WTC11 (cell line): ENCODE results near the gene P3H3. TPM values are rescaled to one million over a fixed set of nuclear protein-coding genes. Genes with fewer than 3 reads are reported as not detected.

Source experiments
- ATAC-seq: fragments of 200-7000 bp; cut with Tn5 transposase; 2 replicates; pipeline ENCODE4 v1.10.0; 2021; ENCODE audit warnings: mild to moderate bottlenecking, moderate library complexity
- CTCF ChIA-PET: fragments of 300-600 bp; sonication (Branson Sonifier 250); formaldehyde crosslinking; loops from one replicate; lab custom pipeline; 2021; ENCODE audit warnings: antibody characterized with exemption; lab: Charles Lee
- POLR2A ChIA-PET: fragments of 350-600 bp; sonication (Branson Sonifier 250); formaldehyde crosslinking; loops from one replicate; lab custom pipeline; 2021; ENCODE audit warnings: antibody characterized with exemption; lab: Charles Lee
- DNase-seq: peaks from one replicate; pipeline ENCODE4 v3.0.0; 2021; ENCODE audit warnings: low spot score
- H3K27ac Mint-ChIP-seq: 2 replicates; pipeline ENCODE4 v1.8.0; 2021; ENCODE audit warnings: mixed read lengths
- H3K27me3 Mint-ChIP-seq: 2 replicates; pipeline ENCODE4 v1.8.0; 2021; ENCODE audit warnings: low read depth, mild to moderate bottlenecking, moderate library complexity, mixed read lengths
- H3K36me3 Mint-ChIP-seq: 2 replicates; pipeline ENCODE4 v1.8.0; 2021; ENCODE audit warnings: mixed read lengths
- H3K4me1 Mint-ChIP-seq: 2 replicates; pipeline ENCODE4 v1.8.0; 2022; ENCODE audit warnings: mixed read lengths
- H3K4me3 Mint-ChIP-seq: 2 replicates; pipeline ENCODE4 v1.8.0; 2021; ENCODE audit warnings: mild to moderate bottlenecking, moderate library complexity, mixed read lengths
- H3K9me3 Mint-ChIP-seq: 2 replicates; pipeline ENCODE4 v1.8.0; 2021; ENCODE audit warnings: mixed read lengths
- AR ChIP-seq: fragments of 250-450 bp; sonication (Bioruptor Pico); IDR thresholded peaks from 2 replicates; pipeline ENCODE4 v1.9.0; 2021; ENCODE audit warnings: mild to moderate bottlenecking
- CDX4 ChIP-seq: fragments of 250-450 bp; sonication (Bioruptor Pico); IDR thresholded peaks from 2 replicates; pipeline ENCODE4 v1.9.0; 2021; ENCODE audit warnings: moderate library complexity, mild to moderate bottlenecking, inconsistent platforms, borderline replicate concordance
- CTCF ChIP-seq: fragments of 200-600 bp; IDR thresholded peaks from 2 replicates; pipeline ENCODE4 v1.8.0; 2022; ENCODE audit warnings: antibody characterized with exemption
- EMX1 ChIP-seq: fragments of 250-450 bp; sonication (Bioruptor Pico); IDR thresholded peaks from 2 replicates; pipeline ENCODE4 v1.8.0; 2021; ENCODE audit warnings: mild to moderate bottlenecking
- ESRRA ChIP-seq: sonication (generic); formaldehyde crosslinking; IDR thresholded peaks from 2 replicates; pipeline ENCODE4 v1.8.1; 2022; ENCODE audit warnings: mild to moderate bottlenecking, missing genetic modification reagents, borderline replicate concordance
- ETV6 ChIP-seq: sonication (generic); formaldehyde crosslinking; IDR thresholded peaks from 2 replicates; pipeline ENCODE4 v1.8.1; 2022; ENCODE audit warnings: mild to moderate bottlenecking, missing genetic modification reagents
- FOXK1 ChIP-seq: sonication (generic); formaldehyde crosslinking; IDR thresholded peaks from 2 replicates; pipeline ENCODE4 v1.8.0; 2022; ENCODE audit warnings: mild to moderate bottlenecking, moderate library complexity, missing genetic modification reagents
- FOXP4 ChIP-seq: sonication (generic); formaldehyde crosslinking; IDR thresholded peaks from 2 replicates; pipeline ENCODE4 v1.8.0; 2022; ENCODE audit warnings: mild to moderate bottlenecking, missing genetic modification reagents
- GTF2I ChIP-seq: fragments of 250-450 bp; sonication (Bioruptor Pico); conservative IDR thresholded peaks from 2 replicates; pipeline ENCODE4 v1.4.0; 2021; ENCODE audit warnings: mild to moderate bottlenecking
- IRF2 ChIP-seq: sonication (generic); formaldehyde crosslinking; IDR thresholded peaks from 2 replicates; pipeline ENCODE4 v1.8.0; 2022; ENCODE audit warnings: low read depth, missing genetic modification reagents, borderline replicate concordance
- JUN ChIP-seq: sonication (generic); formaldehyde crosslinking; IDR thresholded peaks from 2 replicates; pipeline ENCODE4 v1.8.0; 2023; ENCODE audit warnings: mild to moderate bottlenecking, missing genetic modification reagents
- MYBL2 ChIP-seq: sonication (generic); formaldehyde crosslinking; IDR thresholded peaks from 2 replicates; pipeline ENCODE4 v1.8.1; 2023; ENCODE audit warnings: mild to moderate bottlenecking, moderate library complexity, missing genetic modification reagents
- NFATC4 ChIP-seq: fragments of 250-450 bp; sonication (Bioruptor Pico); IDR thresholded peaks from 2 replicates; pipeline ENCODE4 v1.9.0; 2021; ENCODE audit warnings: mild to moderate bottlenecking
- SMAD3 ChIP-seq: sonication (generic); formaldehyde crosslinking; IDR thresholded peaks from 2 replicates; pipeline ENCODE4 v1.8.0; 2022; ENCODE audit warnings: missing genetic modification reagents, mild to moderate bottlenecking, borderline replicate concordance
- TCF7 ChIP-seq: sonication (generic); formaldehyde crosslinking; IDR thresholded peaks from 2 replicates; pipeline ENCODE4 v1.8.0; 2022; ENCODE audit warnings: mild to moderate bottlenecking, low read depth, missing genetic modification reagents, moderate library complexity
- TEAD1 ChIP-seq: sonication (generic); formaldehyde crosslinking; IDR thresholded peaks from 2 replicates; pipeline ENCODE4 v1.8.0; 2022; ENCODE audit warnings: mild to moderate bottlenecking, missing genetic modification reagents
- ZBTB43 ChIP-seq: sonication (generic); formaldehyde crosslinking; IDR thresholded peaks from 2 replicates; pipeline ENCODE4 v1.8.1; 2023; ENCODE audit warnings: mild to moderate bottlenecking, missing genetic modification reagents
- ZNF219 ChIP-seq: sonication (generic); formaldehyde crosslinking; IDR thresholded peaks from 2 replicates; pipeline ENCODE4 v1.8.0; 2023; ENCODE audit warnings: missing genetic modification reagents, mild to moderate bottlenecking, borderline replicate concordance
- ZNF263 ChIP-seq: sonication (generic); formaldehyde crosslinking; IDR thresholded peaks from 2 replicates; pipeline ENCODE4 v1.8.1; 2022; ENCODE audit warnings: low read depth, mild to moderate bottlenecking, moderate library complexity, missing genetic modification reagents
- ZNF396 ChIP-seq: fragments of 250-450 bp; sonication (Bioruptor Pico); IDR thresholded peaks from 2 replicates; pipeline ENCODE4 v1.8.0; 2021; ENCODE audit warnings: mild to moderate bottlenecking, moderate library complexity, borderline replicate concordance
- ZNF423 ChIP-seq: fragments of 250-450 bp; sonication (Bioruptor Pico); IDR thresholded peaks from 2 replicates; pipeline ENCODE4 v2.1.2; 2022; ENCODE audit warnings: mild to moderate bottlenecking, moderate library complexity
- ZSCAN18 ChIP-seq: fragments of 250-450 bp; sonication (Bioruptor Pico); IDR thresholded peaks from 2 replicates; pipeline ENCODE4 v2.1.2; 2022; ENCODE audit warnings: mild to moderate bottlenecking, moderate library complexity
- total RNA-seq: library from RNA; stranded (reverse); gene quantifications from 3 replicates; pipeline ENCODE4 v1.2.3, GENCODE V29; 2021

P3H3 gene
- total RNA-seq, 1 experiment from 2014 or later: 50.7 TPM

GRCh38 chr12:6858799-6859198 is 30.6 kb downstream of the P3H3 start:
- POLR2A ChIA-PET: no interaction called here
- no peak for ATAC-seq
- Mint-ChIP-seq H3K27me3 (no peaks in the 10 kb centered on the region), H3K9me3 (no peaks in the 10 kb centered on the region), H3K36me3 (peaks cover 67% of the 10 kb centered on the region)
- DNase-seq: no peak
- TF ChIP-seq CDX4 (CRISPR knock-in tag): no peak
- no peak for TF ChIP-seq NFATC4 (CRISPR knock-in tag)
- TF ChIP-seq ZNF423 (CRISPR knock-in tag): no peak
- TF ChIP-seq ZNF263 (CRISPR knock-in tag): no peak
- TF ChIP-seq ZNF219: no peak
- TF ChIP-seq GTF2I (CRISPR knock-in tag): no peak
- TF ChIP-seq, all 79 proteins: peak for 0
- Mint-ChIP-seq H3K4me3 (no peak overlapping the region), H3K27ac (no peak overlapping the region), H3K4me1 (peaks cover under 1% of the 10 kb centered on the region; the same call in 1 of the 2 replicates)
- CTCF ChIA-PET: interaction anchor here (2.0 kb wide), 1 partner anchor 10 kb away, joined by 5 read pairs; no protein-coding TSS in a partner anchor

- TF ChIP-seq FOXK1 (no peak), EMX1 (CRISPR knock-in tag) (no peak), CTCF (no peak), JUN (no peak)
- Mint-ChIP-seq H3K9me3 (no peaks in the 10 kb centered on the region), H3K27ac (no peak overlapping the region), H3K4me3 (no peak overlapping the region), H3K36me3 (peaks cover 76% of the 10 kb centered on the region), H3K4me1 (peaks cover 2% of the 10 kb centered on the region; the same call in 1 of the 2 replicates), H3K27me3 (no peaks in the 10 kb centered on the region)
- DNase-seq: no peak
- ChIA-PET POLR2A (no interaction called here), CTCF (interaction anchor here (2.0 kb wide), 1 partner anchor 9 kb away, joined by 5 read pairs; no protein-coding TSS in a partner anchor)
- no peak for ATAC-seq
Observed at GRCh38 chr12:6860116-6860515, 31.9 kb downstream of the P3H3 start.

GRCh38 chr12:6860942-6861341 is 32.7 kb downstream of the P3H3 start:
- POLR2A ChIA-PET: no interaction called here
- no peak overlapping the region for H3K27ac Mint-ChIP-seq
- CTCF ChIA-PET: interaction anchor here (0.7 kb wide), 1 partner anchor 8 kb away, joined by 4 read pairs; no protein-coding TSS in a partner anchor
- TF ChIP-seq AR (CRISPR knock-in tag) (no peak), ZNF396 (no peak), IRF2 (CRISPR knock-in tag) (no peak), ZBTB43 (CRISPR knock-in tag) (no peak), ZSCAN18 (CRISPR knock-in tag) (no peak), ETV6 (CRISPR knock-in tag) (no peak), CDX4 (CRISPR knock-in tag) (no peak), MYBL2 (no peak), ZNF263 (CRISPR knock-in tag) (no peak), FOXP4 (no peak), SMAD3 (CRISPR knock-in tag) (no peak), TCF7 (CRISPR knock-in tag) (no peak), TEAD1 (CRISPR knock-in tag) (no peak), ESRRA (CRISPR knock-in tag) (no peak)
- no peaks in the 10 kb centered on the region for H3K27me3 Mint-ChIP-seq
- no peak for ATAC-seq
- H3K9me3 Mint-ChIP-seq: no peaks in the 10 kb centered on the region
- H3K36me3 Mint-ChIP-seq: peaks cover 78% of the 10 kb centered on the region
- no peak for DNase-seq
- peaks cover 9% of the 10 kb centered on the region for H3K4me1 Mint-ChIP-seq
- H3K4me3 Mint-ChIP-seq: no peak overlapping the region
